ENCODE data around the gene SLAMF8. TPM values are rescaled to one million over a fixed set of nuclear protein-coding genes. Genes with fewer than 3 reads are reported as not detected.

The SLAMF8 gene
- total and polyA plus RNA-seq, 4 donors = 5.2 to 67.0 (median 28.4) TPM

DNA sequence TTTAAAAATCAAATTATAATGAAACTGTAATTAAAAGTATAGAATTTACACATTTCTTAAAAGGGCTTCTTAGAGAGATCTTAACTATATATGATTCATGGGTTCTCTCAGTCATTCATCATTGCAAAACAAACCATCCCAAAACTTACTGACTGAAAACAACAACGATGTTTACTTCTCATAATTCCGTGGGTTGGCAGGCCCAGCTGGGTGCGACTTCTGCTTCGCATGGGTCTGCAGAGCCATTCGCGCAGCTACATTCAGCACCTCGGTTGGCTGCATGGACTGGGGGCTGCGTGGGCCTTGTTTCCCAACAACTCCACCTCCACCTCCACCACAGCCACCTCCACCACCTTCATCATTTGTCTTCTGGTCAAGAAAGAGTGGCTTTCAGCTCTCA is 4.0 kb downstream of the SLAMF8 start:
- Histone ChIP-seq H3K27ac (ENCODE audit: low read depth in 1 of 2, low read length in 1 of 2) (no peak overlapping the region), H3K36me3 (ENCODE audit: control insufficient read depth in 4 of 4, insufficient read depth in 4 of 4, low read length in 4 of 4) (peaks cover 0 to 4% (median 0%) of the 10 kb centered on the region in 4 donors), H3K9me3 (ENCODE audit: control insufficient read depth in 4 of 4, insufficient read depth in 3 of 4, low read length in 3 of 4) (no peaks in the 10 kb centered on the region), H3K27me3 (ENCODE audit: control insufficient read depth in 3 of 3, insufficient read depth in 3 of 3, low read length in 2 of 3) (no peaks in the 10 kb centered on the region), H3K9ac (ENCODE audit: insufficient read depth in 1 of 2, low read length in 2 of 2) (no peak overlapping the region), H3K4me3 (no peak overlapping the region), H3K4me1 (ENCODE audit: control insufficient read depth in 5 of 5, insufficient read depth in 5 of 5, low read length in 5 of 5) (peaks cover 0 to 22% (median 0%) of the 10 kb centered on the region in 5 donors)
- TF ChIP-seq, protein P1, sequence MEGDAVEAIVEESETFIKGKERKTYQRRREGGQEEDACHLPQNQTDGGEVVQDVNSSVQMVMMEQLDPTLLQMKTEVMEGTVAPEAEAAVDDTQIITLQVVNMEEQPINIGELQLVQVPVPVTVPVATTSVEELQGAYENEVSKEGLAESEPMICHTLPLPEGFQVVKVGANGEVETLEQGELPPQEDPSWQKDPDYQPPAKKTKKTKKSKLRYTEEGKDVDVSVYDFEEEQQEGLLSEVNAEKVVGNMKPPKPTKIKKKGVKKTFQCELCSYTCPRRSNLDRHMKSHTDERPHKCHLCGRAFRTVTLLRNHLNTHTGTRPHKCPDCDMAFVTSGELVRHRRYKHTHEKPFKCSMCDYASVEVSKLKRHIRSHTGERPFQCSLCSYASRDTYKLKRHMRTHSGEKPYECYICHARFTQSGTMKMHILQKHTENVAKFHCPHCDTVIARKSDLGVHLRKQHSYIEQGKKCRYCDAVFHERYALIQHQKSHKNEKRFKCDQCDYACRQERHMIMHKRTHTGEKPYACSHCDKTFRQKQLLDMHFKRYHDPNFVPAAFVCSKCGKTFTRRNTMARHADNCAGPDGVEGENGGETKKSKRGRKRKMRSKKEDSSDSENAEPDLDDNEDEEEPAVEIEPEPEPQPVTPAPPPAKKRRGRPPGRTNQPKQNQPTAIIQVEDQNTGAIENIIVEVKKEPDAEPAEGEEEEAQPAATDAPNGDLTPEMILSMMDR (IDR thresholded peaks at IDR 0.05; ENCODE audit: control extremely low read depth, extremely low read depth) = no peak
- no peak for DNase-seq
- 74 to 85% methylated on average over 8 of the region's 8 CpGs for WGBS, 2 donors
- ATAC-seq (ENCODE audit: insufficient read depth, low FRiP score) = no peak

DNA sequence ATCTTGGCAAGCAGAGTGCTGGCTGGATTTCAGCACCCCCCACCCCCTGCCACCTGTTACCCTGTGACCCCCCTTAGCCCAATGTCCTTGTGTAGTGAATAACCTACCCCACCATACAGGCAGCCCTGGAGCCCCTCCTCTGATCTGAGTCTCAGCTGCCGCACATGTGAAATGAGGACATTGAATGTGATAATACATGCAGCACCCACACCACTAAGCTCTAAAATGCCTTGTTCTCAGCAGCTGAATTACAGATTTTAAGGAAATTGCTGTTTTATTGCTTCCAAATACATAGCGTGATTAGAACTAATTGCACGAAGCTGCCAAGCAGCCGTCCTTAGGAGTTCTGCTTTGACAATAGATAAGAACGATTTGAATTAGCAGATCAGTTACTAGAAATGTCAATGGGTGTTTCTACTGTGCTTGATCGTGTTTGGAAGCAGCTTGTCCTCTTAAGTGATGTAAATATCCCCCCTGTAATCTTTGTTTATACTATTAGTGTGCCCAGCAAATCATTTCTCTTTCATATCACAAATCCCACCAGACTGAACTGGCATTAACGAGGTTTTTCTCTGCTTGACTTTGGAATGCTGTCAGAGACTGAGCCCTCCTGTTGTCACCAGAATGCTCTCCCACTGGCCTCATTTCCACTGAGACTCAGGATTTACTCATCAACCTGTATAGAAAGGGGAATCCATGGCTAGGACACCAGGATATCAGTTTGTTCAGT is 4.9 kb downstream of the SLAMF8 start:
- Histone ChIP-seq H3K4me1 (ENCODE audit: control insufficient read depth in 5 of 5, insufficient read depth in 5 of 5, low read length in 5 of 5) (peaks cover 0 to 19% (median 0%) of the 10 kb centered on the region in 5 donors), H3K9ac (ENCODE audit: insufficient read depth in 1 of 2, low read length in 2 of 2) (no peak overlapping the region), H3K9me3 (ENCODE audit: control insufficient read depth in 4 of 4, insufficient read depth in 3 of 4, low read length in 3 of 4) (no peaks in the 10 kb centered on the region), H3K36me3 (ENCODE audit: control insufficient read depth in 4 of 4, insufficient read depth in 4 of 4, low read length in 4 of 4) (peaks cover 0 to 6% (median 0%) of the 10 kb centered on the region in 4 donors), H3K4me3 (no peak overlapping the region), H3K27me3 (ENCODE audit: control insufficient read depth in 3 of 3, insufficient read depth in 3 of 3, low read length in 2 of 3) (no peaks in the 10 kb centered on the region), H3K27ac (ENCODE audit: low read depth in 1 of 2, low read length in 1 of 2) (no peak overlapping the region)
- TF ChIP-seq, protein P1 (IDR thresholded peaks at IDR 0.05; ENCODE audit: control extremely low read depth, extremely low read depth) = no peak
- ATAC-seq (ENCODE audit: insufficient read depth, low FRiP score) (no peak), DNase-seq (peak in 2 of 3 donors; percentile 50 to 60)
- WGBS, 2 donors = 62 to 80% methylated on average over 7 of the region's 7 CpGs

DNA sequence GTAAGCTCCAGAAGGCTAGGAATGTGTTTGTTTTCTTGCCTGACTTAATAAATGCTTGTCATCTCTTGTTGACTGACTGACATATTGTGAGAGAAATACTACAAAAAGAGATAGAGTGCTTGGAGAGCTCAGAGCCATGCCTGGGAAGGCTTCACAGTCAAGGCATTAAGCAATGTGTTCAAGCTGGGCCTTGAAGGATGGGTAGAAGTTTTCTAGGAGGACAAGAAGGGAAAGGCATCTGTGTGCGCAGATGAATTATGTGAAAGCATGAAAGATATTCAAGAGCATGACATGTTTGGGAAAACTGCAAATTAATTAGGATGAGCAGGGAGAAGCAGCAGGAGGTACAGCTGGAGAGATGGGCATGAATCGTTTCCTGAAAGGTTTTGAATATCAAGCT is 5.6 kb downstream of the SLAMF8 start:
- DNase-seq (no peak), ATAC-seq (ENCODE audit: insufficient read depth, low FRiP score) (no peak)
- TF ChIP-seq, protein P1 (IDR thresholded peaks at IDR 0.05; ENCODE audit: control extremely low read depth, extremely low read depth) = no peak
- Histone ChIP-seq H3K9me3 (ENCODE audit: control insufficient read depth in 4 of 4, insufficient read depth in 3 of 4, low read length in 3 of 4) (no peaks in the 10 kb centered on the region), H3K27me3 (ENCODE audit: control insufficient read depth in 3 of 3, insufficient read depth in 3 of 3, low read length in 2 of 3) (no peaks in the 10 kb centered on the region), H3K4me1 (ENCODE audit: control insufficient read depth in 5 of 5, insufficient read depth in 5 of 5, low read length in 5 of 5) (peaks cover 0 to 19% (median 0%) of the 10 kb centered on the region in 5 donors), H3K36me3 (ENCODE audit: control insufficient read depth in 4 of 4, insufficient read depth in 4 of 4, low read length in 4 of 4) (peaks cover 0 to 6% (median 0%) of the 10 kb centered on the region in 4 donors), H3K4me3 (no peak overlapping the region), H3K27ac (ENCODE audit: low read depth in 1 of 2, low read length in 1 of 2) (no peak overlapping the region), H3K9ac (ENCODE audit: insufficient read depth in 1 of 2, low read length in 2 of 2) (no peak overlapping the region)
- WGBS, 2 donors = 91 to 98% methylated on average over 2 of the region's 2 CpGs
